Measurements from ENCODE around the gene RAG2.

- TF ChIP-seq, protein P1, sequence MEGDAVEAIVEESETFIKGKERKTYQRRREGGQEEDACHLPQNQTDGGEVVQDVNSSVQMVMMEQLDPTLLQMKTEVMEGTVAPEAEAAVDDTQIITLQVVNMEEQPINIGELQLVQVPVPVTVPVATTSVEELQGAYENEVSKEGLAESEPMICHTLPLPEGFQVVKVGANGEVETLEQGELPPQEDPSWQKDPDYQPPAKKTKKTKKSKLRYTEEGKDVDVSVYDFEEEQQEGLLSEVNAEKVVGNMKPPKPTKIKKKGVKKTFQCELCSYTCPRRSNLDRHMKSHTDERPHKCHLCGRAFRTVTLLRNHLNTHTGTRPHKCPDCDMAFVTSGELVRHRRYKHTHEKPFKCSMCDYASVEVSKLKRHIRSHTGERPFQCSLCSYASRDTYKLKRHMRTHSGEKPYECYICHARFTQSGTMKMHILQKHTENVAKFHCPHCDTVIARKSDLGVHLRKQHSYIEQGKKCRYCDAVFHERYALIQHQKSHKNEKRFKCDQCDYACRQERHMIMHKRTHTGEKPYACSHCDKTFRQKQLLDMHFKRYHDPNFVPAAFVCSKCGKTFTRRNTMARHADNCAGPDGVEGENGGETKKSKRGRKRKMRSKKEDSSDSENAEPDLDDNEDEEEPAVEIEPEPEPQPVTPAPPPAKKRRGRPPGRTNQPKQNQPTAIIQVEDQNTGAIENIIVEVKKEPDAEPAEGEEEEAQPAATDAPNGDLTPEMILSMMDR (IDR thresholded peaks at IDR 0.05): no peak
- TF ChIP-seq EZH2 (IDR thresholded peaks at IDR 0.05; ENCODE audit: borderline replicate concordance, insufficient read depth, low read depth, low read length, poor library complexity, severe bottlenecking): no peak
Observed at GRCh38 chr11:36627006-36627405, 29.0 kb upstream of the RAG2 start.

Data from B cell (primary cell).